HG02840 (cell line): ENCODE data around the gene SLIT3.
"Not testable (repeated sequence)": the region's sequence is repeated elsewhere in the genome, so short reads cannot be mapped to it uniquely, and the experiment has no call there.

Experiments used
- ATAC-seq: cut with Tn5 transposase; IDR thresholded peaks from one replicate; pipeline ENCODE4 v1.9.1; 2021; ENCODE audit warnings: mild to moderate bottlenecking, moderate library complexity, moderate number of reproducible peaks; ENCODE audit not compliant: unreplicated experiment, low FRiP score

Gene SLIT3

GRCh38 chr5:169223595-169223953 lies 77.4 kb downstream of the SLIT3 start:
- ATAC-seq, result no peak

- ATAC-seq, result no peak
These were observed 77.9 kb downstream of the SLIT3 start for GRCh38 chr5:169222934-169223594.

GRCh38 chr5:169221519-169221918 lies 79.4 kb downstream of the SLIT3 start:
- ATAC-seq, result no peak

GRCh38 chr5:169219961-169220360 lies 81.0 kb downstream of the SLIT3 start:
- no peak for ATAC-seq

GRCh38 chr5:169219351-169219750 lies 81.6 kb downstream of the SLIT3 start:
- no peak for ATAC-seq

- ATAC-seq, result no peak
These were observed 82.1 kb downstream of the SLIT3 start for GRCh38 chr5:169218861-169219260.

GRCh38 chr5:169218176-169218575 lies 82.8 kb downstream of the SLIT3 start:
- ATAC-seq, result no peak

GRCh38 chr5:169216866-169217265 lies 84.1 kb downstream of the SLIT3 start:
- no peak for ATAC-seq

- no peak for ATAC-seq
These were observed 87.5 kb downstream of the SLIT3 start for GRCh38 chr5:169213479-169213878.

GRCh38 chr5:169211761-169212160 lies 89.2 kb downstream of the SLIT3 start:
- not testable (repeated sequence) for ATAC-seq

- no peak for ATAC-seq
These were observed 96.0 kb downstream of the SLIT3 start for GRCh38 chr5:169204788-169205400.

GRCh38 chr5:169202969-169203368 lies 98.0 kb downstream of the SLIT3 start:
- ATAC-seq, result no peak

GRCh38 chr5:169201597-169201996 lies 99.3 kb downstream of the SLIT3 start:
- no peak for ATAC-seq

GRCh38 chr5:169200125-169200778 lies 100.7 kb downstream of the SLIT3 start:
- ATAC-seq, result no peak

GRCh38 chr5:169197343-169197742 lies 103.6 kb downstream of the SLIT3 start:
- ATAC-seq, result no peak

- no peak for ATAC-seq
These were observed 104.9 kb downstream of the SLIT3 start for GRCh38 chr5:169196059-169196458.

- ATAC-seq, result no peak
These were observed 105.3 kb downstream of the SLIT3 start for GRCh38 chr5:169195601-169196000.

- ATAC-seq, result no peak
These were observed 108.4 kb downstream of the SLIT3 start for GRCh38 chr5:169192536-169192935.

GRCh38 chr5:169190849-169191248 lies 110.1 kb downstream of the SLIT3 start:
- no peak for ATAC-seq

GRCh38 chr5:169185626-169186025 lies 115.3 kb downstream of the SLIT3 start:
- no peak for ATAC-seq

- ATAC-seq, result no peak
These were observed 117.4 kb downstream of the SLIT3 start for GRCh38 chr5:169183576-169183975.

GRCh38 chr5:169182797-169183196 lies 118.1 kb downstream of the SLIT3 start:
- no peak for ATAC-seq
